ENCODE data around the gene DTNB.
"Not testable (repeated sequence)": the region's sequence is repeated elsewhere in the genome, so short reads cannot be mapped to it uniquely, and the experiment has no call there.

DTNB gene

DNA sequence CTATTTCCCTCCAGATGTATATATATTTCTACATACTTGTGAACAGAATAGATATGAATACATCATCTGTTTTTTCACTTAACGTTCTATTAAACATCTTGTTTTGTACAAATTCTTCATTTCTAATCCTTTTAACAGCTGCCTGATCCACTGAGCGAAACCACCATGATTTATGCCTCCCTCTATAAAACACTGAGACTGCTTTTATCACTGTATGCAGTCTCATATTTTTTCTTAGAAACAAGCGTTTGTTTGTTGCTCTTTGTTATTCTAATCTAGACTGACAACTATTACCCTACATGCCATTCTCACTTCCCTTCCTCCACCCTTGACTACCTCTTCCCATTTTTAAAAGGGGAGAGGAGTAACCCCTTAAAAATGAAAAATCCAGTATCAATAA, 88.2 kb downstream of the DTNB start:
- DNase-seq = no peak

DNA sequence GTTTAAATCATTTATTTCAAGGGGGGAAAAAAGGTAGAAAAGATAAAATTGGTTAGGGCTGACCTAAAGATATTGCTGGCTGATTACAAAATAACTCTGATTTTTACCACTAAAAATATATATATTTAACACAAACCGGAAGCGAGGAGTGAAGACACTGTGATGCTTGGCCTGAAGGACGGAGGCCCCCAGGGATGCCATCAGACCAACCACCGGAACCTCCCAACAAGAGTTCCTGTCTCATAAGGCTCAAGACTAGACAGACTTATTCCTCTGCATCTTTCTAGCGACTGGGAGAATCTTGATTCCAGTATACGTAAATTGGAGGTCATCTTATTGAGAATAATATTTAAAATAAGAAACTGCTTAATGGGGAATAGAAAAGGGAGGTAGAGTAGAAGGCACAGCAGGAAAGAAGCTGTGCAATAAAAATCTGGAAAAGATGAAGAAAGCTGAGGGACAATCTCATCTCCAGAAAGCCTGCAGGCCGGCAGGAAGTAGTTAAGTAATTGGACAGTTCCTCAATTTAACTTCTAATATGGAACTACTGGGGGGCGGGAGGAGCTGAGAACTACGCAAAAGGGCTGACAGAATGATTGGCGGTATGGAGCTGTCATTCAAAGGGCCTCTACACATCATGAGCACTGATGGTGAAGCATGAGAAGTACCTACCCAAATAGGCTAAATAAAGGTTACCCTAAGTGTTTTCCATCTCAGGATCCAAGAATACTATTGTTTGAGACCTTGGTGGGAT, 91.1 kb downstream of the DTNB start:
- no peak for DNase-seq

- no peak for DNase-seq
Observed at GRCh38 chr2:25576596-25576995, 96.8 kb downstream of the DTNB start.

- no peak for DNase-seq
Observed at GRCh38 chr2:25572638-25573037, 100.7 kb downstream of the DTNB start.

- no peak for DNase-seq
Observed at GRCh38 chr2:25570161-25570845, 103.1 kb downstream of the DTNB start.

DNA sequence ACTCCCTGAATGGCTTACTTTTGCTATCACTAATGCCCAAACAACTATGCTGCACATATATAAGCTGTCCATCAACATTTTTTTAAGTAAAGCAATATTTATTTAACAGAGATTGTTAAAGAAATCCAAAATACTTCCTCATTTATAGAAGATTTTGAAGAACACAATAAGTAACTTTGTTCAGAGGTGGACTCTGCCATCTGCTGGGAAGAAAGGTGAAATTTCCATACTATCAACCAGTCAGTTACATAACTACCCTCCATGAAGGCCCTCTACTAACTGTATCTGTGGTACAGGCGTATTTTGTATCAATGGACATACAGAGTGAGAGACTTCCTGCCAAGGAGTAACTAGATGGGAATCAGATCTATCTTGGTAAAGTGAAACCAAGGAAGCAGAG, 106.0 kb downstream of the DTNB start:
- DNase-seq = peak; percentile 33

DNA sequence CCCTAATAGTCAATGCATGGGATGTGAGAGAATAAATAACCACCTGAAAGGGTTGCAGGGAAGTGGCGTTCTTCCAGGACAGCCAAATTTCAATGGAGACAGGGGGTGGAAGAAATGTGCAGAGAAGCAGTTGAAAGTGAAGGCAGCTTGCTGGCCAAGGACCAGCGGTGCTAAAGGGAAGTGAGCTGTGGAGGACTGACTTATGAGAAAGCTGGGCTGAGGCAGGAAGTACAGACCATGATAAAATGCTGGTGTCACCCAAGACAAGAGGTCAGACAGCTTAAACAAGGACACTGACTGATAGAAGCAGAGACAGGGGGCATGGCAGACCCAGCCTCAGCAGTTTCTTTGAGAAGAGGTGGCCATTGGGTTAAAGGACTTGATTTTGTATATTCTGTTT, 106.7 kb downstream of the DTNB start:
- no peak for DNase-seq

GRCh38 chr2:25566094-25566493, 107.3 kb downstream of the DTNB start:
- no peak for DNase-seq

DNA sequence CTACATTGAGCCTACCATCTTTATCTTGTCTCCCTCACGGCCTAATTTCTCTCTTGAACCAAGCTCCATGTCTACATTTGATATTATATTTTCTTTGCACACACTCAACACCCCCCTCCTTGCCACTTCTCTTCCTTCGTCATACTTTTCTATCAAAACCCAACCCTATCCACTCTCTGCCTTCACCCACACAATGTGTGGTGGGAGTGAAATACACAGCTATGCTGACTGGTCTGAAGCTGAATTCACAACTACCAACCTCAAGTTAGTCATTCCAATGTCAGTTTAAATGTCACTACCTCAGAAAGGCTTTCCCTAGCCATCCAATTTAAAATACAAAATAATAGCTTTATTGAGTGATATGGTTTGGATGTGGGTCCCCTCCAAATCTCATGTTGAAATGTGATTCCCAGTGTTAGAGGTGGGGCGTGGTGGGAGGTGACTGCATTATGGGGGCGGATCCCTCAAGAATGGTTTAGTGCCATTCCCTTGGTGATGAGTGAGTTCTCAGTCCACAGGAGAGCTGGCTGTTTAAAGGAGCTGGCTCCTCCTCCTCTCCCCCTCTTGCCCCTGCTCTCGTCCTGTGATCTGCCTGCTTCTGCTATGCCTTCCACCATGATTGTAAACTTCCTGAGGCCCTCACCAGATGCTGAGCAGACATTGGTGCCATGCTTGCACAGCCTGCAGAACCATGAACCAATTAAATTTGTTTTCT, 112.1 kb downstream of the DTNB start:
- DNase-seq = no peak

GRCh38 chr2:25559148-25559547, 114.2 kb downstream of the DTNB start:
- DNase-seq = no peak

DNA sequence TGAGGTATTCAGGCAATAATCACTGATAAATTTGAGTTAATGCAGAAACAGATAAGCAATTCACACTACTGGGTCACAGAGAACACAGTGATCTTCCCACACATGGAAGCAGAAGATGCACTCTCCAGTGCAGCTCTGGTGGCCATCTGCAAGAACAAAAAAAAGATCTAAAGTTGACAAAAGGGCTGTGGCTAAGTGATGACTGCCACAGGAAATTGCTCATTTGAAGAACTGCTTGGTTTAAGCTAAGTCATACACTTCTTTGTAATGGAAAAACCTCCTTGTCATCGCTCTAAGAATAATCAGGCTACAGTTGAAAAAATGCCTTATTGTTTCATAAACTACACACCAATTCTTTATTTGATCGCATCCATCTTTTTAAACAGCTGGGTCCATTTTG, 115.1 kb downstream of the DTNB start:
- DNase-seq = no peak

- no peak for DNase-seq
Observed at GRCh38 chr2:25557179-25558036, 116.0 kb downstream of the DTNB start.

- DNase-seq = no peak
Observed at GRCh38 chr2:25552318-25552717, 121.1 kb downstream of the DTNB start.

- DNase-seq = no peak
Observed at GRCh38 chr2:25551316-25551715, 122.1 kb downstream of the DTNB start.

- DNase-seq = not testable (repeated sequence)
Observed at GRCh38 chr2:25549571-25549970, 123.8 kb downstream of the DTNB start.

DNA sequence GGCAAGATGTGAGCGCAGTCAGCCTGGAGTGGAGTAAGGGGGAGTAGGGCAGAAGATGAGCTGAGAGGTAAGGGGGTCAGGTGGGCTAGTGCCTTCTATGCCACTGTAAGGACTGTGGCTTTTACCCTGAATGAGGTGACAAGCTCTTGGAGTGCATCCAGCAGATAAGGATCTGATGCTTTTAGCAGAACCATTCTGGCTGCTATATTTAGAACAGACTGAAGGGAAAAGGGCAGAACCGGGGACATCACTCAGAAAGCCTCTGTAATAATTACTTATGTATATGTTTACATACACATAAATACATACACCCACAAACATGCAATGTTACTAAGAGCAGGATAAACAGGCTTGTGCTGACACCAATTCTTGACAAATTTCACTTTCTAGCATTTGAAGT, 124.8 kb downstream of the DTNB start:
- peak; percentile 19 for DNase-seq

GRCh38 chr2:25546852-25547251, 126.5 kb downstream of the DTNB start:
- no peak for DNase-seq

- DNase-seq = no peak
Observed at GRCh38 chr2:25545899-25546298, 127.5 kb downstream of the DTNB start.

DNA sequence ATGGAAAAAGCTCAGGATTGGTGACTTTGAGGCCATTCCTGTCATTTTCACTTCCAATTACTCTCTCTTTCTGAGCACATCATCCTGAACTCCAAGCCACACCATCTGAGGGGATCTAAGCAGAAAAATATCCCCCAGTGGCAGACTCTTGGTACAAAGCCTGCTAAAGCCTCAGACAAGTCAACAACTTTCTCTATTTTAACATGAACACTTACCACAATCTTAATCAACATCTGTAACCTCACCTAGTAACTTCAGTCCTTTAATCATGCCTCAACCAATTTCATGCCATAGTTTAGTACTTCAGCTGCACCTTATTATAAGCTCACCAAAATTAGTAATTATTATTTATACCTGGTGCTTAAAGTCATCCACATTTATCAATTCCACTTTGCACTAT, 128.9 kb downstream of the DTNB start:
- DNase-seq = no peak

- no peak for DNase-seq
Observed at GRCh38 chr2:25543939-25544338, 129.4 kb downstream of the DTNB start.

DNA sequence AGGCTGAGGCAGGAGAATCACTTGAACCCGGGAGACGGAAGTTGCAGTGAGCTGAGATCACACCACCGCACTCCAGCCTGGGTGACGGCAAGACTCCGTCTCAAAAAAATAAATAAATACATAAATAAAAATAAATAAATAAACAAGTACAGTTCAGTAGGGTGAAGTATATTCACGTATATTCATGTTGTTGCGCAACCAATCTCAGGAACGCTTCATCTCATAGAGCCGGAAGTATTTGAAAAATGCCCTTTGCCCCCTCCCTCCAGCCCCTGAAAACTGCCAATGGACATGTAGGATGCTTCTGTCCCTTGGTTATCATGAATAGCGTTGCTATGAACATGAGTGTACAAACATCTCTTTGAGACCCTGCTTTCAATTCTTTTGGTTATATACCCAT, 132.0 kb downstream of the DTNB start:
- no peak for DNase-seq

DNA sequence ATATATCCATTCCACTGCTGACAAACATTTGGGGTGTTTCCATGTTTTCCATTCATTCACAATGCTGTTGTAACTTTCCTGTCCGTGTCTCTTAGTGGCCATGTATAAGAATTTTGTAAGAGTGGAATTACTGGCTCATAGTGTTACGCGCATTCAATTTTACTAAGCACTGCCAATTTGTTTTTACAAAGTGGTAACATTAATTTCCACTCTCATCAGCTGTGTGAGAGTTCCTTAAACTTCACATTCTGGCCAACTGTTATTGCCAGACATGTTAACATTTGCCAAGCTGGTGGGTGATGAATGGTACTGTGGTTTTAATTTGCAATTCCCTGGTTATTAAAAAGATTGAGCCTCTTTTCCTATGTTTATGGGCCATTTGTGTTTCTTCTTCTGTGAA, 134.2 kb downstream of the DTNB start:
- no peak for DNase-seq

GRCh38 chr2:25537526-25537925, 135.9 kb downstream of the DTNB start:
- peak; percentile 19 for DNase-seq

Data from NCI-H82 (cell line).